Measurements from ENCODE around the gene TPCN2.

DNA sequence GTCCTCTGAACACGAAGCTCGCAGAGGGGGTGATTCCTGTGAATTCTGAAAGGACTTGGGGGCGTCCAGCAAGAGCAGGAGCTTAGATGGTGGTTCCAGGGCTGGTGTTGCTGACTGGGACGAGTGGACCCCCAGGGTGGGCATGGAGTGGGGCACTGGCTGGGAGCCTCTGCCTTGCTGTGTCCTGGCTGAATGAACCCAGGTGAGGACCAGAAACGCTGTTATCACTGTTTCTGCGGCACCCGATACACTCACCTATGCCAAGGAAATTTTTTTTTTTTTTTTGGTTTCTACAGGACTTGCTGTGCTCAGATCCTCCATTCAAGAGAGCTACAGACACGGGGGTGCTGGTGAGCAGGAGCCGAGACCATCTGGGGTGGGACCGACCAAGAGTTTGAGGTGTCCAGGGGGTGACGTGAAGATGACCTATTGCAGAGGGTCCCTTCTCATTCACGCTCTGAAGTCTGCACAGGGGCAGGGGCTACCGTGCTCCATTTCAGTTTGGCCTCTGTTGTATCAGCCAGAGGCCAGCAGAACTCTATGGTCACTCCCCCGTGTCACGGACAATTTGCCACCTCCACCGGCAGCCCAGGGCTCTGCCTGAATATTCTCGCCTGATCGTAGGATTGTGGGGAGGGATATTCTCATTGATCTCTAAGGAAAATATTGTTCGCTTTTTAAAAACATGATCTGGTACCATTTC is 110.6 kb downstream of the TPCN2 start:
- TF ChIP-seq, protein P1, sequence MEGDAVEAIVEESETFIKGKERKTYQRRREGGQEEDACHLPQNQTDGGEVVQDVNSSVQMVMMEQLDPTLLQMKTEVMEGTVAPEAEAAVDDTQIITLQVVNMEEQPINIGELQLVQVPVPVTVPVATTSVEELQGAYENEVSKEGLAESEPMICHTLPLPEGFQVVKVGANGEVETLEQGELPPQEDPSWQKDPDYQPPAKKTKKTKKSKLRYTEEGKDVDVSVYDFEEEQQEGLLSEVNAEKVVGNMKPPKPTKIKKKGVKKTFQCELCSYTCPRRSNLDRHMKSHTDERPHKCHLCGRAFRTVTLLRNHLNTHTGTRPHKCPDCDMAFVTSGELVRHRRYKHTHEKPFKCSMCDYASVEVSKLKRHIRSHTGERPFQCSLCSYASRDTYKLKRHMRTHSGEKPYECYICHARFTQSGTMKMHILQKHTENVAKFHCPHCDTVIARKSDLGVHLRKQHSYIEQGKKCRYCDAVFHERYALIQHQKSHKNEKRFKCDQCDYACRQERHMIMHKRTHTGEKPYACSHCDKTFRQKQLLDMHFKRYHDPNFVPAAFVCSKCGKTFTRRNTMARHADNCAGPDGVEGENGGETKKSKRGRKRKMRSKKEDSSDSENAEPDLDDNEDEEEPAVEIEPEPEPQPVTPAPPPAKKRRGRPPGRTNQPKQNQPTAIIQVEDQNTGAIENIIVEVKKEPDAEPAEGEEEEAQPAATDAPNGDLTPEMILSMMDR (IDR thresholded peaks at IDR 0.05): no peak
- no peak for TF ChIP-seq POLR2A (IDR thresholded peaks at IDR 0.05; ENCODE audit: low read depth)

All from esophagus muscularis mucosa (tissue), 3 donors.